Memory B cell (primary cell): Measurements from ENCODE around the gene NR6A1.
A peak's percentile ranks its signal among the peaks of the same experiment; 100 is the strongest.

Experiments used
- ATAC-seq: fragments of 150-1000 bp; cut with Tn5 transposase; 2 replicates; pipeline ENCODE4 v1.10.0; 2021; ENCODE audit warnings: low read depth, mild to moderate bottlenecking, moderate library complexity
- DNase-seq, 2 donors: peaks; one replicate each; pipeline ENCODE4 v3.0.0; 2022; ENCODE audit warnings: low spot score in 2 of 2
- H3K27ac Mint-ChIP-seq: one replicate; pipeline ENCODE4 v1.8.0; 2022; ENCODE audit warnings: mild to moderate bottlenecking, moderate library complexity, mixed read lengths
- H3K27me3 Mint-ChIP-seq: one replicate; pipeline ENCODE4 v1.8.0; 2022; ENCODE audit warnings: mixed read lengths
- H3K36me3 Mint-ChIP-seq: one replicate; pipeline ENCODE4 v1.8.0; 2022; ENCODE audit warnings: mild to moderate bottlenecking, mixed read lengths
- H3K4me1 Mint-ChIP-seq: one replicate; pipeline ENCODE4 v1.8.0; 2022; ENCODE audit warnings: mixed read lengths
- H3K4me3 Mint-ChIP-seq: one replicate; pipeline ENCODE4 v1.8.0; 2022; ENCODE audit warnings: mild to moderate bottlenecking, moderate library complexity, mixed read lengths
- H3K9me3 Mint-ChIP-seq: one replicate; pipeline ENCODE4 v1.8.0; 2022; ENCODE audit warnings: mixed read lengths

NR6A1 gene

GRCh38 chr9:124504530-124505005 lies 266.5 kb downstream of the NR6A1 start:
- ATAC-seq (no peak), DNase-seq (no peak)
- Mint-ChIP-seq H3K4me1 (peaks cover 5% of the 10 kb centered on the region), H3K36me3 (peaks cover 4% of the 10 kb centered on the region), H3K27ac (no peak overlapping the region), H3K27me3 (peaks cover 21% of the 10 kb centered on the region), H3K4me3 (no peak overlapping the region), H3K9me3 (no peaks in the 10 kb centered on the region)

- H3K36me3 Mint-ChIP-seq: peaks cover 4% of the 10 kb centered on the region
- H3K27me3 Mint-ChIP-seq: peaks cover 22% of the 10 kb centered on the region
- DNase-seq: no peak
- ATAC-seq: no peak
- peaks cover 7% of the 10 kb centered on the region for H3K4me1 Mint-ChIP-seq
- no peaks in the 10 kb centered on the region for H3K9me3 Mint-ChIP-seq
- peak overlapping the region; percentile 85 for H3K4me3 Mint-ChIP-seq
- peak overlapping the region; percentile 37 for H3K27ac Mint-ChIP-seq
Observed at GRCh38 chr9:124503713-124504529, 267.2 kb downstream of the NR6A1 start.

GRCh38 chr9:124502711-124503702 lies 268.1 kb downstream of the NR6A1 start:
- no peaks in the 10 kb centered on the region for H3K9me3 Mint-ChIP-seq
- peaks cover 7% of the 10 kb centered on the region for H3K4me1 Mint-ChIP-seq
- DNase-seq: no peak
- H3K36me3 Mint-ChIP-seq: peaks cover 4% of the 10 kb centered on the region
- H3K27me3 Mint-ChIP-seq: peaks cover 22% of the 10 kb centered on the region
- no peak for ATAC-seq
- H3K27ac Mint-ChIP-seq: no peak overlapping the region
- H3K4me3 Mint-ChIP-seq: no peak overlapping the region

GRCh38 chr9:124501771-124502320 lies 269.3 kb downstream of the NR6A1 start:
- Mint-ChIP-seq H3K36me3 (peaks cover 4% of the 10 kb centered on the region), H3K4me1 (peaks cover 7% of the 10 kb centered on the region), H3K4me3 (no peak overlapping the region), H3K9me3 (no peaks in the 10 kb centered on the region), H3K27ac (no peak overlapping the region), H3K27me3 (peaks cover 22% of the 10 kb centered on the region)
- ATAC-seq: no peak
- no peak for DNase-seq

GRCh38 chr9:124500796-124501611 lies 270.1 kb downstream of the NR6A1 start:
- DNase-seq (no peak), ATAC-seq (no peak)
- Mint-ChIP-seq H3K9me3 (no peaks in the 10 kb centered on the region), H3K4me1 (peaks cover 10% of the 10 kb centered on the region), H3K27me3 (peaks cover 18% of the 10 kb centered on the region), H3K27ac (no peak overlapping the region), H3K4me3 (no peak overlapping the region), H3K36me3 (peaks cover 4% of the 10 kb centered on the region)

GRCh38 chr9:124500028-124500795 lies 270.9 kb downstream of the NR6A1 start:
- Mint-ChIP-seq H3K27me3 (peaks cover 17% of the 10 kb centered on the region), H3K36me3 (peaks cover 4% of the 10 kb centered on the region), H3K4me1 (peaks cover 13% of the 10 kb centered on the region), H3K9me3 (no peaks in the 10 kb centered on the region), H3K27ac (no peak overlapping the region), H3K4me3 (no peak overlapping the region)
- ATAC-seq (no peak), DNase-seq (no peak)

GRCh38 chr9:124499216-124499615 lies 271.9 kb downstream of the NR6A1 start:
- H3K27ac Mint-ChIP-seq: no peak overlapping the region
- ATAC-seq: no peak
- peaks cover 13% of the 10 kb centered on the region for H3K4me1 Mint-ChIP-seq
- H3K9me3 Mint-ChIP-seq: no peaks in the 10 kb centered on the region
- no peak for DNase-seq
- H3K27me3 Mint-ChIP-seq: peaks cover 15% of the 10 kb centered on the region
- peaks cover 4% of the 10 kb centered on the region for H3K36me3 Mint-ChIP-seq
- H3K4me3 Mint-ChIP-seq: no peak overlapping the region

- Mint-ChIP-seq H3K9me3 (no peaks in the 10 kb centered on the region), H3K4me3 (no peak overlapping the region), H3K36me3 (no peaks in the 10 kb centered on the region), H3K27me3 (peaks cover 10% of the 10 kb centered on the region), H3K27ac (no peak overlapping the region), H3K4me1 (peaks cover 8% of the 10 kb centered on the region)
- ATAC-seq (no peak), DNase-seq (no peak)
Observed at GRCh38 chr9:124498499-124499146, 272.5 kb downstream of the NR6A1 start.

- no peak for DNase-seq
- Mint-ChIP-seq H3K27me3 (peaks cover 9% of the 10 kb centered on the region), H3K9me3 (no peaks in the 10 kb centered on the region), H3K36me3 (no peaks in the 10 kb centered on the region), H3K4me1 (peaks cover 8% of the 10 kb centered on the region), H3K4me3 (no peak overlapping the region), H3K27ac (no peak overlapping the region)
- no peak for ATAC-seq
Observed at GRCh38 chr9:124498040-124498439, 273.1 kb downstream of the NR6A1 start.

- no peaks in the 10 kb centered on the region for H3K36me3 Mint-ChIP-seq
- H3K4me3 Mint-ChIP-seq: no peak overlapping the region
- DNase-seq (no peak), ATAC-seq (no peak)
- H3K27me3 Mint-ChIP-seq: peaks cover 11% of the 10 kb centered on the region
- no peak overlapping the region for H3K27ac Mint-ChIP-seq
- H3K9me3 Mint-ChIP-seq: no peaks in the 10 kb centered on the region
- peaks cover 8% of the 10 kb centered on the region for H3K4me1 Mint-ChIP-seq
Observed at GRCh38 chr9:124497441-124497840, 273.7 kb downstream of the NR6A1 start.

GRCh38 chr9:124496463-124496862 lies 274.6 kb downstream of the NR6A1 start:
- Mint-ChIP-seq H3K27ac (no peak overlapping the region), H3K27me3 (peaks cover 18% of the 10 kb centered on the region), H3K4me1 (peaks cover 8% of the 10 kb centered on the region), H3K36me3 (peaks cover 2% of the 10 kb centered on the region), H3K9me3 (no peaks in the 10 kb centered on the region), H3K4me3 (no peak overlapping the region)
- DNase-seq: no peak
- ATAC-seq: no peak

- Mint-ChIP-seq H3K27ac (no peak overlapping the region), H3K27me3 (peaks cover 18% of the 10 kb centered on the region), H3K36me3 (peaks cover 2% of the 10 kb centered on the region), H3K4me1 (peaks cover 8% of the 10 kb centered on the region), H3K9me3 (no peaks in the 10 kb centered on the region), H3K4me3 (no peak overlapping the region)
- ATAC-seq (no peak), DNase-seq (no peak)
Observed at GRCh38 chr9:124496075-124496449, 275.0 kb downstream of the NR6A1 start.
